Measurements from ENCODE around the gene EEA1.
A peak's percentile ranks its signal among the peaks of the same experiment; 100 is the strongest.
"Not testable (repeated sequence)": the region's sequence is repeated elsewhere in the genome, so short reads cannot be mapped to it uniquely, and the experiment has no call there.

The EEA1 gene

DNA sequence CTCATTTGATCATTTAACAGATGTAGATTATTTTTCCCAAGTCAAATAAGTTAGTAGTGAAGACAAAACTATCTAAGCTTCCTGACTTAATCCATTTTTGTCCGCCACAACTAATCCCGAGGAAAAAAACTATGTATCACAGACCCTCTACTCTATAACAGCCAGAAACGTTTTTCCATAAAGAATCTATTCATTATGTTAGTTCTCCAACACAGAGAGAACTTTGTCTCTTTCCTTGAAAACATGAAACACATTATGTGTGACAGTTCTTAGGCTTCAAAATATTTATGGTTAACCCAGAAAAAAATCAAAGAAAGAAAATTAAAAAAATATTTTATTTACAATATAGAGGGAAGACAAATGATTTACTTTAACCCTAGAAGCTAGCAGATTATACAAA, 126.2 kb downstream of the EEA1 start:
- no peak for DNase-seq (ENCODE audit: low read depth)

DNA sequence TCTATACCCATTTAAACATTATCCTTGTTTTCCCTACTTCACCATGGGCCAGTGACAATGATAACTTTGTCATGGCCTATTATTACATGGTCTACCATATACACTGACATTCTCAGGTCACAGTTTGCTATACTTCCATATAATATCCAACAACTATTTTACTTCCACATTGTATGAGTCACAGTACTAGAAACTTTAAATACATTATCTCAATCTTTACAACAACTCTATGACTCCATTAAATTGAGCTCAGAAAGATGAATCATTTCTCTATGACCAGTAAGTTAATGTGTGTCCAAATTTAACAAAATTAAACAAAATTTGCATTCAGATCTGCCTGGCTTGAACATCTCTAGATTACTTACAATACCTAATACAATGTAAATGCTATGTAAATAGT, 132.4 kb downstream of the EEA1 start:
- peak; percentile 58 for DNase-seq (ENCODE audit: low read depth)

DNA sequence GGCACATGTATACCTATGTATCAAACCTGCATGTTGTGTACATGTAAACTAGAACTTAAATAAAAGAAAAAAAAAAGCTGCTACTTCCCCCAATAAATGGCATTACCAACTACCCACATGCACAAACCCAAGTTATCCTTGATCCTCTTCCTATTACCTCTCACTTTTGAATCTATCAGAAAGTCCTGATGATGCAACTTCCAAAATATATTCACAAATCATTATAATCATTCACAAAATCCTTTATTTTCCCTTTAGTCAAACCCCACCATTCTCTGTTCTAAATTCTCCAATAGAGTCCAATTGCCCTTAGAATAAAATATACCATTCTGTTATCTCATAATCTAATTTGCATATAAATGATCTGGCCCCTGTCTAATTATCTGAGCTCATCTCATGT, 134.3 kb downstream of the EEA1 start:
- no peak for DNase-seq (ENCODE audit: low read depth)

DNA sequence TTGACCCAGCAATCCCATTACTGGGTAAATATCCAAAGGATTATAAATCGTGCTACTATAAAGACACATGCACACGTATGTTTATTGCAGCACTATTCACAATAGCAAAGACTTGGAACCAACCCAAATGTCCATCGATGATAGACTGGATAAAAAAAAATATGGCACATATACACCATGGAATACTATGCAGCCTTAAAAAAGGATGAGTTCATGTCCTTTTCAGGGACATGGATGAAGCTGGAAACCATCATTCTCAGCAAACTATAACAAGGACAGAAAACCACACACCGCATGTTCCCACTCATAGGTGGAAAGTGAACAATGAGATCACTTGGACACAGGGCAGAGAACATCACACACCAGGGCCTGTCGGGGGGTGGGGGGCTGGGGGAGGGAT, 134.7 kb downstream of the EEA1 start:
- not testable (repeated sequence) for DNase-seq (ENCODE audit: low read depth)

DNA sequence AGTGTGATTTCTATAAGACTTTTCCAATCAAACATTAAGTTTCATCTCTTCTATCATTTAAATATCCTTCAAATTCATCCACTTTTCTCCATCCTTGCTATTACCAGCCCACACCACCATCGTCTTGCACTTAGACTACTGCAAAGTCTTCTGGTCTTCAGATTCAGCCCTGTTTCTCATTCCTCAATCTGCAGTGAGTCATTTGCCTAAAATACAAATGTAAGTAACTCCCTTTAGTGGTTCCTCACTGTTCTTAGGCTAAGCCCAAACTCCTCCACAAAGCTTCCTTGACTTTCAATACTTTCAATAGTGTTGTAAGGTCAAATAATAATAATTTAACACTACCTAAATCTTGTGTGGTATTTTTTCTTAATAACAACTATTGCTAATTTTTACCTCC, 143.1 kb downstream of the EEA1 start:
- DNase-seq (ENCODE audit: low read depth): peak; percentile 28

DNA sequence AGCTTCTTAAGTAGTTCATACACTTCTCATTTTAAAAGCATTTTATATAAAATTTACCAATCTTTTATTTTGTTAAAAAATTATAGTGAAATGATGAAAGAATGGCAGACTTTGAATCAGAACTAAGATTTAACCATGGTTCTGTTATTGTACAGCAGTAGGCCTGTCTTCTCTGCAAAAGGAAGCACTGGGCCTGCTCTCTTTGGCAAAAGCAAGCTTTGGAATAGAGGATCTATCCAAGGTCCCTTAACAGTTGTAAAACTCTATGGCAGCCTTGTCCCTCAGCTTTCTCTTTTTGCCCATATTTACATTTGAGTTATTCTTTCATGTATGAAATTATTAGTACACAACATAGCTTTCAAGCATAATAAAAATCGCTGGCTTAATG, 143.5 kb downstream of the EEA1 start:
- DNase-seq (ENCODE audit: low read depth): no peak

DNA sequence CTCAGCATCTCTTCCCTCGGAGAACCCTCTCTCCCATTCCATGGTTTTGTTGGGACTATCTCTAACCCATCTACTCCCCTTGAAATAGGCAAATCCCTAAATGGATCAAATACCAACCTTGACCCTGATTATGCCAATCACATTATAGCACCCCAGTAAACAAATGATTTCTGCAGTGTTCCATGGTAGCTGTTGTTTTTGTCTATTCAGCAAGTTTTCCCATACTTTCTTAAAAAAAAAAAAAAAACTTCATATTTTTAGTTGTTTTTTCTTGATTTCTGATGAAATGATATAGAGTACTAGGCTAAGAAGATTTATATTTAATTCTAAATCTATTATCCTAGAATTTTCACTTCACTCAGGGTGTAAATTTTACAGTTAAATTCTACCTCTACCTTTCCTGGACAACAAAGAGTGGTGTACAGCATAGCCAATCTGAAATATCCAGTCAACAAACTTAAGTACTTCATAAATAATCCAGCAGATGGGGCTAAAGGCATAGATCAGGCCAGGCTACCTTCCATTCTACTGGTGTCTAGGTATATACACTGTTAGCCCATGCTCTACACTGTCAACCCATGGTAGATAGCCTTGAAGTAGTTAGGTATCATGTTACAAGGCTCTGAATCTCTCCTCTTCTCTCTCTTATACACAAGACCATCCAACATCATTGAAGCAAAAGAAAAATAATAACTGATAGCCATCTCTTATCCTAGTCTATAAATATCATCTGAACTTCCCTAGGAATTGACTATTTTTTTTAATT, 144.1 kb downstream of the EEA1 start:
- peak; percentile 83 for DNase-seq (ENCODE audit: low read depth)

DNA sequence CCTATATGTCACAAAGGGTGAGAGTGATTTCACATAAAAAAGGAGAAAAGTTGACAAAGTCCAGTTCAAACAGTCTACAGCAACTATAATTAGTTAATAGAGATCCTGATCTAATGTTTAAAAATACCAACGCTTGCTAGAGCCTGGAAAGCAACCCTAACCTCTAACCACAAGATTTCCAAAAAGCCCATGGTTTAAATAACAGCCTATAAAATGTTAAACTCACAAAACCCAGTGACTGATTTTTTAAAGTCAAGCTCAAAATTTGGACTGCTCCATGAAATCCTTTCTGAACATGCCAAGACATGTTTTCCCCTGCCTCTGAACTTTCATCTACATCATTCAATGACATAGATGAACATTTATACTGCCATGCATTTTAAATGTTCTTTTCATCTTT, 144.7 kb downstream of the EEA1 start:
- DNase-seq (ENCODE audit: low read depth): no peak

DNA sequence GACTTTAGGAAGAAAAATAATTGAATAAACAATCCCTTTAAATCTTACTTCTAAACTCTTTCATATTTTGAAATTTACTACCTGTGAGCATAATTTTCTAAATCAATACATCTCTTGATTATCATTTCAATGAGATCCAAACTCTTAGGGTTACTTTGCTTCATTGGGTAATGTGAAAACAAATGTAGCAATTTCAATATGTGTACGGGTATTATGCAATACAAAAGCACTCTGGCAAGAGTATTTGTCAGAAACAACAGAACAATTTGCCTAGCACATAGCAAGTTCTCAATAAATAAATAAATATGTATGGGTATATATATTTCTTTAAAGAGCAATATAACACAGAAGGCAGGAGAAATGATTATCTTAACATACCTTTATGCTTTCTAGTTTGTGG, 149.2 kb downstream of the EEA1 start:
- no peak for DNase-seq (ENCODE audit: low read depth)

DNA sequence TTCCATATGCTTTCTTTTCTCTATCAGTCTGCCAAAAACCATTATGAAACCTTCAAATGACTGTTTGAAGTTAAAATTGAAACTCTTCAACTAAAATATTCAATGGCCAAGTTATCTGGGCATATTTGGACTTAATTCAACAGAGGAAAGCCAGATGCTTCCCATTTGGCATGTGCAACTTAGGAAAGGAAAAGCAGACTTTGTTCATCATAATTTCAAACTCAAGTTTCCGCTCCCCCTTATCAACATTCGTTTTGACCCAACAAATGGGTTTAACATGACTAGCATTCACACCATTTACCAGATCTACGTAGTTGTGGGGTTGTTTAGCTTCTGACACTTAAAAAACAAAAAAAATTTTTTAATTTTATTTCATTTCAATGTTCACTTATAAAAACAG, 150.6 kb downstream of the EEA1 start:
- no peak for DNase-seq (ENCODE audit: low read depth)

DNA sequence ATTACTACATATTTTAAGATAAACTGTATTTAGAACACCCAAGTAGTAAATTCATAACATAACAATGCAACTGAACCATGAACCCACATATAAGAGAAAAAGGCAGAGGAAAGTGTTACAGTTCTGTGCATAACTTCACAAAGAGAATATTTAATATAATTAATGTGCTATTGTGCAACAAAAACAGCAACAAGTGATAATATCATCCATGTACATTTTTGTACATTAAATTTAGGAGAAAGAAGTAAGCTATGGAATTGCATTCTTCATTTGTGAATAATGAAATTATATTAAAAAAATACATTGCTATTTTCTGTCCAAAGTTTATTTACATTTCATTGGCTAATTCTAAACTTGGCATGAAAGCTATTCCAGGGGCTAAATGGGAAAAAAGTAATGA, 153.7 kb downstream of the EEA1 start:
- no peak for DNase-seq (ENCODE audit: low read depth)

DNA sequence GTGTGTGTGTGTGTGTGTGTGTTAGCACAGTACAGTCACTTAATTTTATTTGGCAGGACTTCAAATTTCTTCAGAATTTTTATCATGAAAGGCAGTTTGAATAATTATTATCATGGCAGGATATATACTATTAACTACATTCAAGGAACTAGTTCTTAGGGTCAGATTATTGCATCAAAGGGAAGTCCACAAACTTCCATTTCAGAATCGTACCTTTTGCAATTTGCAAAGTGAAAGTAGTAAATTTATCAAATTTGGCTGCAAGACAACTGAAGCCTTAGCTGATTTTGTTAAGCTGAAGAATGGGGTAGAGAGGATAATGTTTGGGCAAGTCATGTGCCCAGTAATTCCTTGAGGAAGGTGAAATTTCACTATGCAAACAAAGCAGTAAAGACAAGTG, 158.1 kb downstream of the EEA1 start:
- DNase-seq (ENCODE audit: low read depth): no peak

DNA sequence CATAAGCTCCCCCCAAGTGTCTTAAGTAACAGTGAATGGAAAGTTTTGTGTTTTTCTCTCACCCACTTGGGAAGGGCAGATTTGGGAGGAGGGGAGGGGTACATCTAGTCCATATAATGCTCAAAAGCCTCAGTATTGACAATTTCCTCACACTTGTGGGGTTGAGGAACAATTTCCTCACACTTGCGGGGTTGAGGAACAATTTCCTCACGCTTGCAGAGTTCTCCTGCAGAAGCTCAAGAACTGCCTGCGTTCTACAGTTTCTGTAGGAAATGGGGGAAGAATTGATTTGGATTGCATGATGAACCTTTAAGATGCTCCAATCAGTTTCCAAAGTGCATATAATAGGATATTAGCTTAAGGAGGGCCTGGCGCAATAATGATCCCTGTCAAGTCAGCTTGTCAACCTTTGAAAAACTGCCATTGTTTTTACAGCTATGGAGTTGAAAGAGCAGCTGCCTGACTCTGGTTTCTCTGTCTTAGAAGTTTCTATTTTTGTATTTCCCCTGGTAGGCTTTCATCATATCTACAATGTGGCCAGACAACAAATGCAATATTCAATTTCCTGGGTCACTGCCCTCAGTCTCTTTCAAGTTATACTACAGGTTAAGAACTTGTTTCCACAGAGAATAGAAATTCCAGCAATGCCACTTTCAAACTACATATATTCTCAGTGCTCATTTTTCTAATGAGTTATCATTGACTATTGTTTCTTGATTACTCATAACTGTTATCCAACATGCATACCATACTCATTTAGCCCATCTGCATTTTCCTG, 159.8 kb downstream of the EEA1 start:
- no peak for DNase-seq (ENCODE audit: low read depth)

DNA sequence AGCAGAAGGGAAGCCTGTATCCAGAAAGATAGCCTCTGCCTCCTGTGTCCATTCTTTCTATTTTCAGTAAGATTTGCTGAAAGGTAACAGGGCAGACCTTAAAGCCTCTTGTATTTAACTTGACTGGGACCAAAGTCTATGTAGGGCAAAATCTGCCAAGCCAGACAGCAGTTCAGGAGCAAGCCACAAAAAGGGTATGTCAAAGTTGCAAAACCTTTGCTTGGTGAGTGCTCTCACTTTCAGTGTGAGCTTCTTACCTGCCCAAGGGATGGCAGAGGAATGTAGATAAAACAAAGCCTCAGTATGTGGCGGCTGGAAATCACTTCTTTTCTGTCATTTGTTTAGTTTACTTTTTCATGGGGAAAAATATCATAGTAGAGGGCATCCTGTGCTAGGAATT, 163.2 kb downstream of the EEA1 start:
- no peak for DNase-seq (ENCODE audit: low read depth)

DNA sequence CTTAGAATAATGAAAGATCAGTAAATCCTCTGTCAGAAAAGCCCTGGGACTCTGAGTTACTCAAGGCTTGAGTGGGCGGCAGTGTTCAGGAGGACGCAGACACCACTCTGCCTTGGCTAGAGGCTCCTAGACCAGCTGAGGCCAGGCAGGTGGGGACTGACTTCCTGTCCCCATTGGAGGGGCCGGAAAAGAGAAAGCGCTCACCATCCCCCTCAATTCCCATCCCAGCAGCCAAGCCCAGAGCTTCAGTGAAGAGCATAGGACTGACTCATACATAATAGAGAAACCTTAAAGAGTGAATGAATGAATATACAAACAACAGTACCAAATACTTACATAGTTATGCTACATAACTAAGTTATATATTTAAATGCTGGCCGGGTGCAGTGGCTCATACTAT, 164.3 kb downstream of the EEA1 start:
- DNase-seq (ENCODE audit: low read depth): no peak

DNA sequence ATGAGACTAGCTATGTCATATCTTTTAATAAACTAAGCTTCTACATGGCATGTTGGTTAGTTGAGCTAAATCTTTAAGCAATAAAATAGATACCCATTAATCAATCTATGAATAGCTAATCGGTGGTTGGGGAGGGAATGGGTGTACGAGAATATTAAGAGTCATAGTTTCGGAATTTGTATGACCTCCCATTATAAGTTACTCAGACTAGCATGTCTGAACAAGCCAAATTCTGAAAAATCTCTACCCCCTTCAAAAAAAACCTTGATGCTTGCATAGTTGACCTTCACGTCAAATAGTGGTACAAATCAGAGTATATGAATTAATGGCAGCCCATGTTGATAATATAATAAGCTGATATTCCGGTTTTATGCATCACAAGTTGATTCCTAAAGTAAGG, 166.3 kb downstream of the EEA1 start:
- DNase-seq (ENCODE audit: low read depth): no peak

DNA sequence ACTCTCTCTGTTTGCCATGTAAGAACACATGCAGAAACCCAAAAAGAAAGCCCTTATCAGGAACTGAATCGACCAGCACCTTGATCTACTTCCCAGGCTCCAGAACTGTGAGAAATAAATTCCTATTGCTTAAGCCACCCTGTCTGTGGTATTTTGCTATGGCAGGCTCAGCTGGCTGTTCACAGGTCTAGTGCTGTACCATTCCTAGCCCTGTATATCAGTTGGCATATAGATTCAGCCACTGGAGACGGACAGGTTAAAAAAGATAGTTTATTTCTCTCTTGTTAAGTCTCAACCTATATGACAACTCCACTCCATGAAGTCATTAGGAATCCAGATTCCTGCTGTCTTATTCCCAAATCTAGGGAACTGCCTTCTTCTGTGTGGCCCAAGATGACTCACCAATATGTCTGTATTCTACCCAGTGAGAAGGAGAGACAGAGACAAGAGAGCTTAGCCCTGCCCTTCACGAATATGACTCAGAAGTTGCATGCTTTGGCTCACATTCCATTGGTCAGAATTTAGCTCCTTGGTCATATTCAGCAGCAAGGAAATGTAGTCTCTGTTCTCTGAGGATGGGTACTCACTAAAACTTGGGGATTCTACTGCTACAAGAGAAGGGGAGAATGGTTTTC, 169.3 kb downstream of the EEA1 start:
- peak; percentile 94 for DNase-seq (ENCODE audit: low read depth)

DNA sequence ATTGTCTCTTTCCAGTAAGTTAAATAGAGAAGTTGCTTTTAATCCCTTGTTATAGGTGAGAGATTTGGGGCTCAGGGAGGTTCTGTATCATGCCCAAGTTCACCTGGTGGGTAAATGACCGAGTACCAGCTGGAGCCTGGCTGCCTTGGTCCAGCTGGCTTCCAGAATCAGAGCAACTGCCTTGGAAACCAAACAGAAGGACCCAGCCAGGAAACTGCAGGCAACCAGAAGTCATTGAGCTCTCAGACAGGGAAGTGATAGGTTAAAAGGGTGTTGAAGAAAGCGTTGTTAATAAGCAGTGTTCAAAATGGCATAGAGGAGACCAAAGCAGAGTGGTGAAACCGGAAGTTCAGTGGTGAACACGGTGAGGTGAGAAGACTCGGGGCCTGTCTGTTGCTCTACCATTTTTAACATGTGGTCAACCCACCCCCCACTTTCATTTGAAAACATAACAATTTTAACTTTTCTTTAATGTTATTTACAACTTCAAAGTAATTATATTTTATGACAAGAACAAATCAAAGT, 171.4 kb downstream of the EEA1 start:
- DNase-seq (ENCODE audit: low read depth): no peak

DNA sequence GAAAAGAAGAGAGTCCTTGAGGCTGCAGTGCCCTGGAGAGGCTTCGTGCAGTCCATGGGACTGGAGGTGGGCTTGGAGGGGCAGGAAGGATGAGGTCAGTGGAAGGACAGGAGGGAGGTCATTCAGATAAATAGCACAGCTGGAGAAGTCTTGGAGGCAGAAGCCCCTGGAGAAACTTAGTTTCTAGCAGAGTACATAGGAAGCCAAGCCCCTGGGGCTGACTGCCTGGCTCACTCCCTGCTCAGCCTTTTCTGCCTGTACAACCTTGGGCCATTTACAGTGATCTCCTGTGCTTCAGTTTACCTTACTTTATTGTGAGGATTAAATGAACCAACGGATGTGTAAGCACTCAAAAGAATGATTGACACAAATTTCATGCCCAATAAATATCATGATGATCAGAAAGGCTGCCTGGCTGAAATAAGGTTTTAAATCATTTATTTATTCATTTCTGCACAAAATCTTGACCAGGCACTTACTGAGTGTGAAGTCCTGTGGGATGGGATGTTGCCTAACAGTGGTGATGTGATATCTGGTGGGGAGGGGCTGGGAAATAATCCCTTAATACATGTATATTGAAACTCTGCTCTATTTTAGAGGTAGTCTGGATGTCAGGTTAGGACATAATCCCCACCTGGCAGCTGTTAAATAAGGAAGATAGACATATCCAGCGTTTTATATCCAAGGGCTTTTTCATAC, 172.0 kb downstream of the EEA1 start:
- DNase-seq (ENCODE audit: low read depth): no peak

DNA sequence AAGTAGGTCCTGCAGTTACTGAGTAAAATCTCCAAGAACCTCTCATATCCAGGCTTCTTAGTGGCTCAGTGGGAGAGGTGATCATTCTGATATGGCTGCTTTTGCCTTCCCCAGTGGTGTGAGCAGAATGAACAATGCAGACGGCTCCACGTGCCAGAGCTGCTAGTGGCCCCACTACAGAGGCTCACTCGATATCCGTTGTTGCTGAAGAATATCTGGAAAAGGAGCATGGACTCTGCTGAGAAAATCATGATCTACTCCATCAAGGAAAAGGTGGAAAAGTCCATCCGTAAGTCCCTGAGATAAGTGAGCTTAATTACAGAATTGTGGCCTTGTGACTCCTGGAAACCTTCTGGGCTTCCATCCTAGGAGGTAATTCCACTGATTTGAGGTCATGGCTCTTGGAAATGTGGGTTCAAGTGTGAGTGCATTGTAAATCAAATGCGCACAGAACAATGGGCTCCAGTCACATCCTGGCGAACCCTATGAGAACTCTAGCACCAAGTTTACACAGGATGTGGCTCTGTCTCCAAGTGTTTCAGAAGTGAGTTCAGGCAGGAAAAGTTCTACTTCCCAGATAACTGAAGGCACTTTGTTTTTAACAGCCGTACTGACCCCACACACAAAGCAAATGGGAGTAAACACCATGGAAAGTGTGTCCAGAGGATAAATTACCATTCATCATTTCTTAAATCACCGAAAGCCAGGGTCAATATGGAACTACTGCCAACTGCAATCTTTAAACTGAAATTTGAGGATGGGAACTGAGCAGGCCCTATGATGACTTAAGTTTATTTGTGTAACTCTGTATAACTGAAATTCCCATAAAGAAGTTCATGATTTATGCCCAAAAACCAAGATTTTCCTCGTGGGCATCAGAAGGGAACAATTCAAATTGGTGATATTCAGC, 174.9 kb downstream of the EEA1 start:
- no peak for DNase-seq (ENCODE audit: low read depth)

DNA sequence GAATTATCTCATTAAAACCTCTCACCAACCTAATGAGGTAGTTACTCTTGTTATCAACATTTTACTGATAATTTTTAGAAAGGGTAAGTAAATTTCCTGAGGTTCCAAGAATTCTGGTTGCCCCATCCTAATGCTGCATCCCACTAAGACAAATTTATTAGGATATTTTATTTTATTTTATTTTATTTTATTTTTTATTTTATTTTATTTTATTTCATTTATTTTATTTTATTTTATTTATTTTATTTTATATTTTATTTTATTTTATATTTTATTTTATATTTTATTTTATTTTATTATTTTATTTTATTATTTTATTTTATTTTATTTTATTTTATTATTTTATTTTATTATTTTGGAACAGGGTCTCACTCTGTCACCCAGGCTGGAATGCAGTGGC, 179.4 kb downstream of the EEA1 start:
- not testable (repeated sequence) for DNase-seq (ENCODE audit: low read depth)
